H1 (cell line): ENCODE results near the gene CACNA2D1. TPM values are rescaled to one million over a fixed set of nuclear protein-coding genes. Genes with fewer than 3 reads are reported as not detected.

Experiments used
- CTCF ChIA-PET: fragments of 300-600 bp; sonication (Branson Sonifier 250); formaldehyde crosslinking; loops from one replicate; lab custom pipeline; 2021; ENCODE audit not compliant: partially characterized antibody; lab: Charles Lee
- POLR2A ChIA-PET: fragments of 300-600 bp; sonication (Branson Sonifier 250); formaldehyde crosslinking; loops from one replicate; lab custom pipeline; 2021; ENCODE audit warnings: inconsistent platforms; ENCODE audit not compliant: partially characterized antibody; lab: Charles Lee
- DNase-seq, 2 experiments: peaks; one replicate each; pipeline versions ENCODE4 v3.0.0 to v3.0.0-alpha.2; 2010 to 2022; ENCODE audit warnings: low spot score in 2 of 2, low read depth in 1 of 2, mixed read lengths in 1 of 2
- FAIRE-seq: peaks from 2 replicates; lab custom pipeline; 2011; peaks lifted over from hg19 to GRCh38; lab: Jason Lieb, UNC
- H2AFZ ChIP-seq: 2 replicates; pipeline ENCODE4 v1.8.1; 2012; ENCODE audit warnings: low read length, inconsistent platforms
- H2AK5ac ChIP-seq: 2 replicates; pipeline ENCODE4 v1.6.1; 2013; ENCODE audit warnings: low read depth, low read length
- H2BK120ac ChIP-seq: replicated peaks from 2 replicates; pipeline ENCODE3; 2013; ENCODE audit warnings: low read depth, low read length, inconsistent platforms
- H2BK12ac ChIP-seq: 2 replicates; pipeline ENCODE4 v1.6.1; 2013; ENCODE audit warnings: low read depth, low read length
- H2BK15ac ChIP-seq: 2 replicates; pipeline ENCODE4 v1.6.1; 2013; ENCODE audit warnings: low read length
- H2BK20ac ChIP-seq: 2 replicates; pipeline ENCODE4 v1.6.1; 2013; ENCODE audit warnings: low read length
- H2BK5ac ChIP-seq: 2 replicates; pipeline ENCODE4 v1.6.1; 2013; ENCODE audit warnings: low read depth, low read length
- H3K14ac ChIP-seq: 2 replicates; pipeline ENCODE4 v1.6.1; 2013; ENCODE audit warnings: inconsistent platforms; ENCODE audit not compliant: insufficient read length
- H3K18ac ChIP-seq: 2 replicates; pipeline ENCODE4 v1.6.1; 2013; ENCODE audit warnings: low read length; ENCODE audit errors: extremely low read depth
- H3K23ac ChIP-seq: 2 replicates; pipeline ENCODE4 v1.6.1; 2013; ENCODE audit warnings: inconsistent platforms; ENCODE audit not compliant: insufficient read length
- H3K23me2 ChIP-seq: 2 replicates; pipeline ENCODE4 v1.6.1; 2013; ENCODE audit warnings: low read depth, low read length
- H3K27ac ChIP-seq: 2 replicates; pipeline ENCODE4 v1.6.1; 2011; ENCODE audit warnings: low read depth, low read length, inconsistent platforms
- H3K27me3 ChIP-seq, 4 experiments: replicated peaks in 1 of 4; 1 replicate in 1 of 4; 2 replicates in 3 of 4; pipeline versions ENCODE4 v1.6.1 to v1.8.1; 2011 to 2013; ENCODE audit warnings: low read length in 3 of 4, mild to moderate bottlenecking in 3 of 4, inconsistent platforms in 2 of 4, mixed read lengths in 2 of 4, moderate library complexity in 1 of 4; ENCODE audit not compliant: control insufficient read depth in 3 of 4, insufficient read depth in 3 of 4; ENCODE audit errors: extremely low read depth in 1 of 4
- H3K36me3 ChIP-seq, 4 experiments: 2 replicates each; pipeline versions ENCODE4 v1.6.1 to v1.8.1; 2011 to 2013; ENCODE audit warnings: mild to moderate bottlenecking in 4 of 4, low read length in 3 of 4, moderate library complexity in 2 of 4, control low read depth in 1 of 4, inconsistent platforms in 1 of 4; ENCODE audit not compliant: insufficient read depth in 4 of 4, control insufficient read depth in 2 of 4
- H3K4ac ChIP-seq: replicated peaks from 2 replicates; pipeline ENCODE3; 2013; ENCODE audit warnings: low read length, low read depth, mixed read lengths, inconsistent platforms; ENCODE audit not compliant: insufficient read length
- H3K4me1 ChIP-seq, 4 experiments: replicated peaks in 1 of 4; 1 replicate in 1 of 4; 2 replicates in 3 of 4; pipeline versions ENCODE4 v1.6.1 to v1.8.1; 2011 to 2013; ENCODE audit warnings: low read length in 3 of 4, inconsistent platforms in 2 of 4, mixed read lengths in 1 of 4; ENCODE audit not compliant: insufficient read depth in 4 of 4, control insufficient read depth in 3 of 4
- H3K4me2 ChIP-seq, 2 experiments: 2 replicates each; pipeline versions ENCODE4 v1.6.1 to v1.8.1; 2011 to 2013; ENCODE audit warnings: low read depth in 2 of 2, low read length in 2 of 2, control low read depth in 1 of 2, inconsistent platforms in 1 of 2, mild to moderate bottlenecking in 1 of 2; ENCODE audit not compliant: insufficient read depth in 1 of 2
- H3K4me3 ChIP-seq, 4 experiments: fragments of 200-600, 300-600 bp in 1 of 4; sonication (generic), shearing (Covaris generic), sonication (Bioruptor Twin) in 1 of 4; 2 replicates each; pipeline versions ENCODE4 v1.5.1 to v1.8.1; 2011 to 2016; ENCODE audit warnings: low read length in 4 of 4, low read depth in 3 of 4, control low read depth in 2 of 4, inconsistent platforms in 2 of 4, mild to moderate bottlenecking in 2 of 4, mixed read lengths in 1 of 4, moderate library complexity in 1 of 4; ENCODE audit not compliant: insufficient read depth in 2 of 4; ENCODE audit errors: extremely low read depth in 1 of 4
- H3K56ac ChIP-seq: replicated peaks from 2 replicates; pipeline ENCODE3; 2013; ENCODE audit warnings: low read depth, mild to moderate bottlenecking, mixed read lengths, low read length, inconsistent platforms; ENCODE audit not compliant: insufficient read length
- H3K79me1 ChIP-seq: 2 replicates; pipeline ENCODE4 v1.6.1; 2013; ENCODE audit warnings: low read depth, low read length, control low read depth
- H3K79me2 ChIP-seq, 2 experiments: 2 replicates each; pipeline versions ENCODE4 v1.6.1 to v1.8.1; 2012 to 2013; ENCODE audit warnings: low read length in 2 of 2, mild to moderate bottlenecking in 2 of 2, inconsistent platforms in 1 of 2; ENCODE audit not compliant: insufficient read depth in 2 of 2, control insufficient read depth in 1 of 2
- H3K9ac ChIP-seq, 4 experiments: replicated peaks in 1 of 4; 1 replicate in 1 of 4; 2 replicates in 3 of 4; pipeline versions ENCODE4 v1.6.1 to v1.8.1; 2011 to 2013; ENCODE audit warnings: low read depth in 3 of 4, low read length in 3 of 4, control low read depth in 2 of 4, mild to moderate bottlenecking in 2 of 4, moderate library complexity in 2 of 4, inconsistent platforms in 1 of 4; ENCODE audit errors: extremely low read depth in 1 of 4
- H3K9me3 ChIP-seq, 2 experiments: 2 replicates each; pipeline versions ENCODE4 v1.6.1 to v1.8.1; 2012 to 2013; ENCODE audit warnings: mild to moderate bottlenecking in 2 of 2, moderate library complexity in 2 of 2, control low read depth in 1 of 2, inconsistent platforms in 1 of 2, low read depth in 1 of 2, low read length in 1 of 2, mixed read lengths in 1 of 2; ENCODE audit not compliant: insufficient read depth in 2 of 2
- H4K20me1 ChIP-seq, 2 experiments: replicated peaks in 1 of 2; 2 replicates each; pipeline versions ENCODE3 to v1.8.1; 2011 to 2013; ENCODE audit warnings: inconsistent platforms in 2 of 2, low read length in 2 of 2, mild to moderate bottlenecking in 1 of 2; ENCODE audit not compliant: insufficient read depth in 2 of 2, control insufficient read depth in 1 of 2
- H4K5ac ChIP-seq: 2 replicates; pipeline ENCODE4 v1.6.1; 2013; ENCODE audit warnings: low read length, low read depth, mixed read lengths, inconsistent platforms; ENCODE audit not compliant: insufficient read length
- H4K8ac ChIP-seq: 2 replicates; pipeline ENCODE4 v1.8.0; 2013; ENCODE audit warnings: mild to moderate bottlenecking, moderate library complexity, low read length, inconsistent platforms; ENCODE audit not compliant: insufficient read depth; ENCODE audit errors: extremely low read depth
- H4K91ac ChIP-seq: replicated peaks from 2 replicates; pipeline ENCODE3; 2013; ENCODE audit warnings: low read length, mixed read lengths, inconsistent platforms; ENCODE audit not compliant: insufficient read length
- ASH2L ChIP-seq: fragments of 200-600, 300-600 bp; sonication (generic); IDR thresholded peaks from one replicate; pipeline ENCODE4 v1.7.1; 2017; ENCODE audit warnings: low read length
- BRCA1 ChIP-seq: IDR thresholded peaks from 2 replicates; pipeline ENCODE4 v1.6.1; 2012; ENCODE audit warnings: low read depth, low read length, improper control_type of control experiment
- CBX5 ChIP-seq: fragments of 300-800, 300-1000 bp; sonication (generic); IDR thresholded peaks from 2 replicates; pipeline ENCODE4 v1.7.1; 2016; ENCODE audit warnings: antibody characterized with exemption, low read length, low read depth
- CBX8 ChIP-seq: fragments of 300-800, 300-1000 bp; sonication (generic); IDR thresholded peaks from 2 replicates; pipeline ENCODE4 v1.7.1; 2016; ENCODE audit warnings: low read depth, low read length, borderline replicate concordance
- CHD2 ChIP-seq: IDR thresholded peaks from 2 replicates; pipeline ENCODE4 v1.6.1; 2012; ENCODE audit warnings: low read length, improper control_type of control experiment
- CTBP2 ChIP-seq: IDR thresholded peaks from 2 replicates; pipeline ENCODE4 v1.7.0; 2011; ENCODE audit warnings: borderline replicate concordance, mild to moderate bottlenecking, moderate library complexity, mixed read lengths, low read length; ENCODE audit not compliant: insufficient read depth, insufficient read length
- FOSL1 ChIP-seq: IDR thresholded peaks from 2 replicates; pipeline ENCODE4 v1.6.1; 2011; ENCODE audit warnings: mild to moderate bottlenecking, low read depth, low read length, moderate library complexity; ENCODE audit not compliant: insufficient read depth
- MAFK ChIP-seq: IDR thresholded peaks from 2 replicates; pipeline ENCODE4 v1.6.1; 2012; ENCODE audit warnings: low read depth, mild to moderate bottlenecking, improper control_type of control experiment, low read length
- RNF2 ChIP-seq: fragments of 200-900, 300-1000 bp; sonication (generic); IDR thresholded peaks from 2 replicates; pipeline ENCODE4 v1.7.1; 2016; ENCODE audit warnings: borderline replicate concordance, low read depth, mild to moderate bottlenecking, antibody characterized with exemption, low read length; ENCODE audit not compliant: poor library complexity, severe bottlenecking; ENCODE audit errors: missing control alignments
- YY1 ChIP-seq: IDR thresholded peaks from 2 replicates; pipeline ENCODE4 v1.6.1; 2011; ENCODE audit warnings: low read depth, mild to moderate bottlenecking, low read length
- WGBS, 2 experiments: shearing (Covaris generic) in 1 of 2; methylation state at CpG; one replicate each; pipeline versions ENCODE4 v1.1.6 to v1.1.7; 2013 to 2015; ENCODE audit warnings: low lambda C conversion rate in 2 of 2, mixed read lengths in 2 of 2, inconsistent platforms in 1 of 2, low coverage in 1 of 2, missing lambda C conversion rate in 1 of 2; ENCODE audit not compliant: insufficient replicate concordance in 2 of 2, insufficient coverage in 1 of 2, insufficient read length in 1 of 2; ENCODE audit errors: extremely low coverage in 1 of 2, missing lambda C conversion rate in 1 of 2; 5-methylcytosine and 5-hydroxymethylcytosine counted together
- polyA plus RNA-seq, 7 experiments: library from polyadenylated mRNA; depleted of rRNA in 3 of 7; stranded (reverse) in 5 of 7; unstranded in 2 of 7; fragments of >200 nt in 5 of 7; fragments of 200-250 nt in 2 of 7; gene quantifications; 1 replicate in 5 of 7; 2 replicates in 1 of 7; 4 replicates in 1 of 7; pipeline versions ENCODE4 v1.2.1 to v1.2.3, GENCODE V29; 2011 to 2013; ENCODE audit warnings: missing spikeins in 2 of 7, mixed read lengths in 2 of 7
- total RNA-seq: library from RNA; stranded (reverse); fragmentation: NEBNext Ultra II Directional; extraction: Animal tissue kit (Norgen Biotek cat#: 25700); gene quantifications from 2 replicates; pipeline ENCODE4 v1.2.1, GENCODE V29; 2021
- TF ChIP-seq, protein P1 (sequence below): IDR thresholded peaks from 2 replicates; pipeline ENCODE4 v1.6.1; 2012; ENCODE audit warnings: inconsistent platforms

CACNA2D1 gene
- total and polyA plus RNA-seq, 2 of the 8 experiments (the other 6 are each of a cell fraction or from before 2014, with no cell fraction given) = 4.3 to 27.3 TPM

DNA sequence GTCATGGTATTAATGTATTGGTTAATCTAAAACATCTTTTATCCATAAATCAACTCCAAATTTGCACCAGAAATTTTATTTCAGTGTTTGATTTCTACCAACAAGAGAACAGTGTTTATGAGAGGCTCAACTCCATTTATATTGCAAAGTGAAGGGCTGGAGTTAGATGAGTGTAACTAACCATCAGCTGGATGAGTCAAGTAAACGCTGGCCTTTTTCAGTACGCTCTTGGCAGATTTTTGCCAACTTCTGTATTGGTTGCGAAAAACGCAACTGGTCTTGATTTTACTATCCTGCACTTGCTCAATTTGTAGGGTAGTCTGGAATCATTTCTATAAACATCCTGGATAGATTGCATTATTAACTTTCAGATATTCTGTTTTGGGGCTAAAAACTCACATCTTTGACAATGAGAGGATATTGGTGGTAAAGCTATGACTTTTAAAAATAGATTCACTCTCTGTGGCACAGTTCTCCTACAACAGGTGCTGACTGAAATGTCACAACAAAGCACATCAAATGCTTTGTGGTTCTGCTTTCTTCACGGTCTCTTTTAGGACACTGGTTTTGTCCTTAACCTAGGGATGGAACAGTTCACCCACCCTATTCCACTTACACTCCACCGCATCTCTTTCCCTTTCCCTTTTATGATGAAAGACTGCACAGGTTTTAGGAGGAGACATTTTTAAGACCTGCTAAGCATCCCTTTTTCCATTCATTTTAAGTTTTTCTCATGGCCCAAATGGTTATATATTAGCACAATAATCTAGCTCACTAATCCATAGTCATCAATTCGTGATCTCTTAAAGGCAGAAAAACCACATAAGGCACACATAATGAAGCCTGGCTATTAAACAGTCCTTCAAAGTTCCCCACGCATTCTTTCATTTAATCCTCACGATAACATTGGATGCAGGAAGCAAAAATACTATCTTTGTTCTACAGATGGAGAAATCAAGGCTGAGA lies 12.8 kb downstream of the CACNA2D1 start:
- no peak overlapping the region for H2AK5ac ChIP-seq
- no peaks in the 10 kb centered on the region; a peak in 1 of 7 replicates for H3K4me1 ChIP-seq
- TF ChIP-seq BRCA1 (no peak), CBX8 (no peak), CTBP2 (no peak), RNF2 (no peak), CBX5 (no peak), MAFK (no peak), YY1 (no peak), ASH2L (no peak), FOSL1 (no peak), CHD2 (no peak)
- TF ChIP-seq, protein P1, sequence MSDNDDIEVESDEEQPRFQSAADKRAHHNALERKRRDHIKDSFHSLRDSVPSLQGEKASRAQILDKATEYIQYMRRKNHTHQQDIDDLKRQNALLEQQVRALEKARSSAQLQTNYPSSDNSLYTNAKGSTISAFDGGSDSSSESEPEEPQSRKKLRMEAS = no peak

More for the DNA sequence above, 12.8 kb downstream of the CACNA2D1 start:
- Histone ChIP-seq H3K79me1 (no peaks in the 10 kb centered on the region; the same call in 1 of the 2 replicates), H3K56ac (no peak overlapping the region), H2BK15ac (no peak overlapping the region), H3K79me2 (peaks cover 0 to 59% of the 10 kb centered on the region in 2 experiments; a peak in 3 of 4 replicates), H2AFZ (no peak overlapping the region), H2BK12ac (no peak overlapping the region), H3K27me3 (no peaks in the 10 kb centered on the region), H3K4ac (no peak overlapping the region), H4K20me1 (peaks cover 0 to 2% of the 10 kb centered on the region in 2 experiments), H4K8ac (no peak overlapping the region), H3K14ac (no peak overlapping the region), H3K9me3 (no peaks in the 10 kb centered on the region), H2BK120ac (no peak overlapping the region), H3K23me2 (no peaks in the 10 kb centered on the region), H4K91ac (no peak overlapping the region), H3K4me3 (no peak overlapping the region), H3K9ac (no peak overlapping the region), H2BK20ac (no peak overlapping the region), H3K27ac (no peak overlapping the region), H2BK5ac (no peak overlapping the region), H3K18ac (no peak overlapping the region), H3K36me3 (no peaks in the 10 kb centered on the region), H3K23ac (no peak overlapping the region), H3K4me2 (no peak overlapping the region), H4K5ac (no peak overlapping the region)
- 84% methylated on average over 9 of the region's 9 CpGs; no CpG with 5 or more reads in 1 of the 2 experiments for WGBS, 2 experiments
- no peak for DNase-seq
- FAIRE-seq = no peak
- CTCF ChIA-PET = interaction anchor here (0.6 kb wide), 1 partner anchor 29 kb away, joined by 3 read pairs; no protein-coding TSS in a partner anchor
- POLR2A ChIA-PET = no interaction called here
